HG03575 (cell line): ENCODE results near the gene COL13A1.

ENCODE experiments used
- ATAC-seq: cut with Tn5 transposase; IDR thresholded peaks from one replicate; pipeline ENCODE4 v1.9.1; 2021; ENCODE audit not compliant: unreplicated experiment, insufficient number of reproducible peaks, low FRiP score; ENCODE audit errors: extremely low read depth

The COL13A1 gene

GRCh38 chr10:69787681-69788080 is 14.0 kb upstream of the COL13A1 start:
- no peak for ATAC-seq

DNA sequence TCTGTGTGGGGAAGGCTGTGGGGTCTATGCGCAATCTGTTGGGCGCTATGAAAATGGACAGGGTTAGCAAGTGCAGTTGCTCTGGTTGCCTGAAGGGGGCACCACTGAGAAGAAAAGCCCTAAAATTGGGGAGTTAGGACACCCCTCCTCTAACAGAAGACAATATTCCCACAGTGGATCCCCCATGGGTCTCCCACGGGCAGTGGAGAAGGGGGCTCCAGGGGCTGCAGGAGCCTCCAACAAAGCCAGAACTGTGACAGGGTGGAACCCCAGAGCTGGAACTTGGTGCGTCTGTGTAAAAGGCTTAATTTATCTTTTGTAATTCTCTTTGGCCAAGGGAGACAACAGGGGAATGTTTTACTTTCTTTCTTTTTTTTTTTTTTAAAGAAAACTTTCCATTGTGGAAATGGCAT is 12.5 kb upstream of the COL13A1 start:
- no peak for ATAC-seq

GRCh38 chr10:69791812-69792211 is 9.9 kb upstream of the COL13A1 start:
- ATAC-seq: no peak

GRCh38 chr10:69792341-69792740 is 9.4 kb upstream of the COL13A1 start:
- ATAC-seq: no peak

DNA sequence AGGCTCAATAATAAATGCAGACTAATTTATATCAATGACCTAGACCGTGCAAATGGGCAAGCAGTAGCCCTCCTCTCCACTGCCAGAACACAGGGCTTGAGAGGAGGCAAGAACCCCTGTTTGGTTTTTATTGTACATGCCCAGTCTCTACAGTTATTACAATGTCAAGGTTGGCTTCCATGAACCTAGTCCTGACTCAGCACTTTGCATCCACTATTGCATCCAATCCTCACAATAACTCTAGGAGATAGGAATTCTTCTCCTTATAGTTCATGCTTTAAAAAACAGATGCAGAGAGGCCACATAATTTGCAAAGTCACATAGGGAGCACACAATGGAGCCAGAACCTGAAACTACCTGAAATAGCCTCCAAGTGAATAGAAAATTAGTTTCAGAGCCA is 7.0 kb upstream of the COL13A1 start:
- no peak for ATAC-seq

- ATAC-seq: no peak
Measured at GRCh38 chr10:69795242-69795934, 6.3 kb upstream of the COL13A1 start.

DNA sequence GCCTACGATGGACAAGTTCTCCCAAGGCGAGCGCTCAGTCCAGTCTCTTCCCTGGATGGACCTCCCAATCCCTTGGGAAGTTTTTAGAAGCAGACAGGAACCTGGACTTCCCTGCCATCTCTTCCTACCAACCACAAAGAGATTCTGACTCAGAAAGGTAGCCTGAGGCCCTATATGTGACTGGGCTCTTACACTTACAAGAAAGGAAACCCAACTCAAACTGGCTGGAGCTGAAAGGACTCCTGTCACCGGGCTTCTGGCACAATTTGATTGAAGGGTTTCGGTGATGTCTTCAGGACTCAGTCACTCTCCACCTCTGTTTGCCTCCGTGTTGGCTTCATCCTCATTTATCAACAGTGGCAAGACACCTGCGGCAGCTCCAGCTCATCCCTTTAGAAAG is 3.7 kb upstream of the COL13A1 start:
- ATAC-seq: no peak

GRCh38 chr10:69800109-69800508 is 1.6 kb upstream of the COL13A1 start:
- ATAC-seq: no peak

DNA sequence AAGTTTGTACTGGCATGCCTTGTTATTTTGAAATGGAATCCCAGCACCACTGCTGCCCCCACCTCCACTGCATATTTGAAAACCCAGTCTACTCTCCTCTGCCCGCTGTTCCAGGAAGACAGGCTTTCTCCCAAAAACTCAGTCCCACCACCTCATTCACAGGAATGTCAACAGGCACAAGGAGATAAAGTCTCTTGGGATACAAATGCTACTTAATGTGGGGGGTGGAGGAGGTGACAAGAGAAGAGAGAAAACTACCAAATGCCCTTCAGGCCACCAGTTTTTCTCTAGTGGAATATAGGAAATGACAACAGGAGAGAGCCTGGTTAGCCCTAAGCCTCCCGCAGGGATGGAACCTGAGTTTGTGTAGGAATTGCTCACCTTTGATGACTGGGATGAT is 1.0 kb upstream of the COL13A1 start:
- ATAC-seq: no peak

- ATAC-seq: no peak
Measured at GRCh38 chr10:69801094-69801433, 642 bp upstream of the COL13A1 start.

- ATAC-seq: no peak
Measured at GRCh38 chr10:69802424-69803161, 887 bp downstream of the COL13A1 start.

DNA sequence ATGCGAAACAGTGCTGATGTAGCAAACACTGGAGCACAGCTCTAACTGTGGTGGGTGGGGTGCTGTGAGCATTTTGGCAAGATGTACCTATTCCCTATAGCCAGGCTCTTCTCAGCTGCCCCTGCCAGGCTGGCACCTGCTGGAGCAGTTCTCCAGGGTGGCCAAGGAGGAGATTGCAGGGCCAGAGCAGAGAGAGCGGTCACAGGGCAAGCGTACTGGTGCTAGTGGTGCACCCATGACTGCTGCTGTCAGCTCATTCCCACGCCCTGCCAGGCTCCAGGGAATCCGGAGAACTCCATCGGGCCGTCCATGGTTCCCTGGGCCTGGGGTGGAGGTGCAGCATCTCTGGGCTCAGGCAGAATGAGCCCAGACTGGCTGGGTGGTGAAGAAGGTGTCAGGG is 2.1 kb downstream of the COL13A1 start:
- ATAC-seq: no peak

- no peak for ATAC-seq
Measured at GRCh38 chr10:69804775-69805174, 3.1 kb downstream of the COL13A1 start.

DNA sequence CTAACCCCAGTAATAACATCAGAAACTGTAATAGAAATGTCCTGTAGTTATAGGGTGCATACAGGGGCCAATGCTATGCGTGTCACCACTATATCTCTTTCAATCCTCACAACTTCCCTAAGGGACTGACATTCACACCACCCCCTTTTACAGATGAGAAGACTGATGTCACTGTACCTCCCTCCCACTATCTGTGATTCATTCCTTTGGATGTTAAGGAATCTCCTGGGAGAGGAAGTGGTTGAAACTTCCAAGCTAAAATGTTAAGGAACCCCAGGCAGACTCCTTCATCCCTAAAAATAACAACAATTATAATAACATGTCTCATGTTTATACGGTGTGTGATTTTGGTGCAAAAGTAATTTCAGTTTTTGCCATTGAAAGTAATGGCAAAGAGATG is 5.4 kb downstream of the COL13A1 start:
- ATAC-seq: no peak

- no peak for ATAC-seq
Measured at GRCh38 chr10:69807696-69808095, 6.0 kb downstream of the COL13A1 start.

DNA sequence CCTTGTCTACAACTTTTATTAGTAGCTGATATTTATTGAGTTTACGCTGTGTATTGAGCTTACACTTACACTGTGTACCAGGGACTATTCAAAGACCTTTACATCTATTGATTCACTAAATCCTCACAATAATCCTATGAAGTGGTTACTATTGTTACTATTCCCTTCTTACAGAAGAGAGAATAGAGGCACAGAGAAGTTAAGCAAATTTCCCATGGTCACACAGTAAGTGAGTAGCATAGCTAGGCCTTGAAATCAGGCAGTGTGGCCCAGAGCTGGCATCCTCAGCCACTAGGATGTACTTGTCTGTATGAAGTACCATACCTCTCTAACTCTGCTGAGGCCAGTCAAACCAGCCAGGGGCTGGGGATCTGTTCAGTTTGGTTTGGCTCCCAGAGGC is 7.6 kb downstream of the COL13A1 start:
- no peak for ATAC-seq

DNA sequence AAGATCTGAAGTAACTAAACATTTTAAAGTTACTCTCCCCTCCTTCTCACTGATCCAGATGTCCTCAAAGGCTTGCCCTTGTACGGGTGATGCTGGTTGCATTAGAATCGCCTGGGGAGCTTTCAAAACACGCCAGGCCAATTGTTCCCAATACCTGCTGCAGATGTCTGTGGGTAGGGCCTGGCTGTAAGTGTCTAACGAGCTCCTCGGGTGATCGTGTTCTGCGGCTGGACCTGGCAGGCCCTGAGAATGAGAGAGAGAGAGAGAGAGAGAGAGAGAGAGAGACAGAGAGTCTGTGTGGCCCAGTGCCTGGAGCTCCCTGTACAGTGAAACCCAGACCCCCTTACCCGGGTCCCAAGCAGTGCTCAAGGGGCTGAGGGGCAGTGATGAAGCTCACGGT is 8.4 kb downstream of the COL13A1 start:
- ATAC-seq: no peak

DNA sequence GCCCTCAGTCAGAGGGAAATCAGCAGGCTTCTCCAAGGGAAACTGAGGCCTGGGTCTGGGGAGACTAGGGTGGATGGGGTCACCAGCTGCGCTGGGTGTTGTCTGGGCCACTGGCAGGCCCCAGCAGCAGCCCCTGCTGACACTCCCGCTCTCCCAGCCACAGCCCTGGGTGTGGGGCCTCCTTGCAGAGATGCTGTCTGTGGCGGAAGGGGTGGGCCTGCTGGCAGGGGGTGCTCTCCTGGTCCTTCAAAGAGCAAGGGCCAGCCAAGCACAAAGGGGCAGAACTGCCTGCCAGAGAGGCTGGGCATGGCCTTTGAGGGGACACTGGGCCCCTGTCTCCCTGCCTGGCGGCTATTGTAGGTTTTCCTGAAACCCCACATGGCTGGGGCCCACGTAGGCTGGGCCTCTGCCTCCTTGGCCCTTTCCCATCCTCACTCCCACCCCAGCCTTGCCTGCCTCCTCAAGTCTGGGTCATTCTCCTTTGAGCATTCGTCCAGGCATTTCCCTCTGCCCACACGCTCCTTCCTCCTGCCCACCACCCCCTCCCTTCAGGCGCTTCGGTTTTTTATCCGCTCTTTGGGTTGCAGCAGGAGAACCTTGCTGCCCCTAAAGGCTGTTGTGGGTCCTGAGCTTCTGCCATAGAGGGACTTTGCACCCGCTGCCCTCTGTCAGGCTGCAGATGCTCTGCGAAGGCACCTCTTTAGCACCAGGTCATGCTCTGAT is 9.1 kb downstream of the COL13A1 start:
- no peak for ATAC-seq

GRCh38 chr10:69813632-69814031 is 11.9 kb downstream of the COL13A1 start:
- no peak for ATAC-seq

- ATAC-seq: no peak
Measured at GRCh38 chr10:69814251-69814650, 12.5 kb downstream of the COL13A1 start.
